ENCODE data around the gene PPP1R12C. TPM values are rescaled to one million over a fixed set of nuclear protein-coding genes. Genes with fewer than 3 reads are reported as not detected.

The PPP1R12C gene
- total RNA-seq, 1 experiment from 2014 or later: 79.9 TPM

- Histone ChIP-seq H4K8ac (replicated peaks; ENCODE audit: insufficient read length, low read depth, low read length) (no peak overlapping the region), H2BK5ac (ENCODE audit: insufficient read length, low read length) (no peak overlapping the region), H3K23ac (ENCODE audit: insufficient read length, low read depth, low read length) (no peak overlapping the region), H4K20me1 (ENCODE audit: control insufficient read depth, insufficient read depth, insufficient read length) (peaks cover 3% of the 10 kb centered on the region), H3K4ac (ENCODE audit: low read depth, low read length) (no peak overlapping the region), H3K56ac (ENCODE audit: insufficient read length, low read depth, low read length) (no peak overlapping the region), H2AK5ac (ENCODE audit: insufficient read length, low read length) (no peak overlapping the region), H3K79me2 (ENCODE audit: insufficient read depth, low read length) (peaks cover 7% of the 10 kb centered on the region; the same call in 1 of the 2 replicates), H3K79me1 (ENCODE audit: insufficient read depth, low read depth, low read length, poor library complexity, severe bottlenecking) (peaks cover 5% of the 10 kb centered on the region), H3K27ac (ENCODE audit: insufficient read length, low read depth, low read length) (no peak overlapping the region), H4K5ac (ENCODE audit: insufficient read length, low read depth, low read length) (no peak overlapping the region), H3K9ac (ENCODE audit: extremely low read depth, insufficient read length, low read length) (peak overlapping the region; percentile 25), H4K91ac (ENCODE audit: insufficient read length, low read depth, low read length) (no peak overlapping the region), H2BK20ac (ENCODE audit: low read depth, low read length, poor library complexity, severe bottlenecking) (no peak overlapping the region), H3K4me2 (ENCODE audit: insufficient read depth, insufficient read length, low read length) (peak overlapping the region; percentile 35), H2BK120ac (ENCODE audit: low read depth, low read length, poor library complexity, severe bottlenecking) (no peak overlapping the region), H3K18ac (ENCODE audit: insufficient read length, low read depth, low read length) (no peak overlapping the region), H3K4me1 (ENCODE audit: insufficient read depth, low read length) (no peaks in the 10 kb centered on the region), H3K23me2 (ENCODE audit: insufficient read length, low read depth, low read length, poor library complexity, severe bottlenecking) (peaks cover 15% of the 10 kb centered on the region), H3T11ph (ENCODE audit: low read length) (no peak overlapping the region), H3K9me3 (ENCODE audit: control insufficient read depth, low read depth, low read length) (no peaks in the 10 kb centered on the region), H2BK15ac (ENCODE audit: low read depth, low read length) (no peak overlapping the region), H2BK12ac (ENCODE audit: insufficient read length, low read depth, low read length) (no peak overlapping the region), H3K14ac (ENCODE audit: insufficient read depth, low read length) (no peak overlapping the region), H3K27me3 (ENCODE audit: insufficient read depth, low read length) (no peaks in the 10 kb centered on the region), H2AFZ (ENCODE audit: low read length) (peak overlapping the region; percentile 41)
- Mint-ChIP-seq H3K4me1 (peaks cover 21 to 28% of the 10 kb centered on the region in 2 experiments), H3K36me3 (ENCODE audit: insufficient read depth in 1 of 3, low read depth in 3 of 3) (no peaks in the 10 kb centered on the region), H3K4me3 (peak overlapping the region; percentile 91 to 97), H3K9me3 (no peaks in the 10 kb centered on the region), H3K27me3 (ENCODE audit: low read depth) (peaks cover 10% of the 10 kb centered on the region), H3K27ac (peak overlapping the region; percentile 97 to 99 (median 98))
- no CpG with 5 or more reads among the region's 22 CpGs for WGBS (ENCODE audit: extremely low coverage, insufficient read length, low lambda C conversion rate)
- TF ChIP-seq CTCF (conservative IDR thresholded peaks at IDR 0.05): no peak
- peak; percentile 94 for DNase-seq
Observed at GRCh38 chr19:55118401-55118991, 1.1 kb upstream of the PPP1R12C start.

Measured in H9 (cell line).